ENCODE data around the gene MED15.
"Not testable (repeated sequence)": the region's sequence is repeated elsewhere in the genome, so short reads cannot be mapped to it uniquely, and the experiment has no call there.

MED15 gene

DNA sequence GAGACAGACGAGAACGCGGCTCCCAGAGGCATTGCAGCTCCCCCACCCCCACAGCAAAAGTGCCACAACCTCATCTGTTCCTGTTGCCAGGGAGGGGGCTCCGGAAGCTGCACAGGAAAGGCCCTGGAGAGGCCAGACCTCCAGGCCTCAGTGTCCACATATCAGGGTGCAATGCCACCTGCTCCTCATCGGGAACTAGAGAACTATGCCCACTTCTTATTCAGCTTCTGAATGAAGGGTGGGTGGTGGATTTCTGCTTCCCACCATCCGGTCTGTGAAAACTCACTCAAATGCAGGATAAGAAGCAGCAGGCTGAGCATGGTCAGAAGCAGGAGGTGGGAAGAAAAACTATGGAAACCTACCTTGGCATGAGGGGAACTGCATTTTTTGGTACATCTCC is 105.9 kb downstream of the MED15 start:
- no peak for DNase-seq (ENCODE audit: low spot score)
- TF ChIP-seq, protein P1, sequence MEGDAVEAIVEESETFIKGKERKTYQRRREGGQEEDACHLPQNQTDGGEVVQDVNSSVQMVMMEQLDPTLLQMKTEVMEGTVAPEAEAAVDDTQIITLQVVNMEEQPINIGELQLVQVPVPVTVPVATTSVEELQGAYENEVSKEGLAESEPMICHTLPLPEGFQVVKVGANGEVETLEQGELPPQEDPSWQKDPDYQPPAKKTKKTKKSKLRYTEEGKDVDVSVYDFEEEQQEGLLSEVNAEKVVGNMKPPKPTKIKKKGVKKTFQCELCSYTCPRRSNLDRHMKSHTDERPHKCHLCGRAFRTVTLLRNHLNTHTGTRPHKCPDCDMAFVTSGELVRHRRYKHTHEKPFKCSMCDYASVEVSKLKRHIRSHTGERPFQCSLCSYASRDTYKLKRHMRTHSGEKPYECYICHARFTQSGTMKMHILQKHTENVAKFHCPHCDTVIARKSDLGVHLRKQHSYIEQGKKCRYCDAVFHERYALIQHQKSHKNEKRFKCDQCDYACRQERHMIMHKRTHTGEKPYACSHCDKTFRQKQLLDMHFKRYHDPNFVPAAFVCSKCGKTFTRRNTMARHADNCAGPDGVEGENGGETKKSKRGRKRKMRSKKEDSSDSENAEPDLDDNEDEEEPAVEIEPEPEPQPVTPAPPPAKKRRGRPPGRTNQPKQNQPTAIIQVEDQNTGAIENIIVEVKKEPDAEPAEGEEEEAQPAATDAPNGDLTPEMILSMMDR (IDR thresholded peaks at IDR 0.05) = no peak
- H3K27ac ChIP-seq = no peak overlapping the region
- H3K4me3 ChIP-seq = no peak overlapping the region

DNA sequence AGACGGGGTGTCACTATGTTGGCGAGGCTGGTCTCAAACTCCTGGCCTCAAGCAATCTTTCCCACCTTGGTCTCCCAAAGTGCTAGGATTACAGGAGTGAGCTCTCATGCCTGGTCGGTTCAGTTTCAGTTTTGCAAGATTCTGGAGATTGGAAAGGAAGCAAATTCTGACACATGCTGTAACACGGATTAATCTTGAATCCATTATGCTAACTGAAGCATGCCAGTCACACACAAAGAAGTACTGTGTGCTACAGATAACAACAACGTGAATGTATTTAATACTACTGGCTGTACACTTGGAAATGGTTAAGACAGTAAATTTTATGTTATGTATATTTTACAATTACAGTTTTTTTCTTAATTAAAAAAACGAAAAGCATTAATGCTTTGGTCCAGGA is 107.6 kb downstream of the MED15 start:
- H3K27ac ChIP-seq = no peak overlapping the region
- TF ChIP-seq, protein P1 (IDR thresholded peaks at IDR 0.05) = no peak
- no peak overlapping the region for H3K4me3 ChIP-seq
- DNase-seq (ENCODE audit: low spot score) = no peak

DNA sequence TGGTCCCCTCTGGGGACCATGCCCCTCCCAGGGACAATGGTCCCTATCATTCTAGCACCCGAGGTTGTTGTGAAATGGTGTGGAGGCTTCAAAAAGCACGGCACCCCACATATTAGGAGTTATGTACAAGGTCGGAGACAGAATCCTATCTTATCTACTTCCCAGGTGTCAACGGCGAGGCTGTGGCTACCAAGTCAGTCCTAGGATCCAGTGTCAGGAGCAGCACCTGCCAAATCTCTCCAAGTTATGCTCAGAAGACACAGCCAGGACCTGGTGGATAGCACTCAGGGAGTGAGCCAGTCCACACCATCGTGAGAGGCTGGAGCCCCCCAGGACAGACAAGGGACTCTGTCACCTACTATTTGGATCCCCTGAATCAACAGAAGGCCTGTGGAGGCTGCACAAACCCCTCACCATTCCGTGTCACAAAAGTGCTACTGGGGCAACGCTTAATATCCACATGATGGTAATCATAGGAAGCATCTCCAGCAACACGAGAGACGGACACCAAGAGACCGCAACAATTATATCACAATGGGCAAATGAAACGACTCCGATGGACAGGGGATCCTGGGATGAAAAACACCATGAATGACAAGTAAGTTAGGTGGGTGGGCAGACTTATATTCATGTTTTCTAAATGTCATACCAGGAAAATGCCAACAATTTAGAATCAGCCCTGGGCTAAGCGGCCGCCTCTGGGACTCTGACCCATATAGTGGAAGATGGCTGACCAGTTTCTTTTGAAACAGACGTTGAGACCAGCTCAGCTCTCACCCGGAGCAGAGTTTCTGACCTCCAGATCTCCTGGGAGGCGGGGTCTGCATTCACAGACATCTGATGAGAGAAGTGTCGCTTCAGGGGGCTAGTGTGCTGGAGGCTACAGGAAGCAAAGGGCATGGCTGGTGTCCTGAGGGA is 108.4 kb downstream of the MED15 start:
- TF ChIP-seq, protein P1 (IDR thresholded peaks at IDR 0.05) = no peak
- Histone ChIP-seq H3K4me3 (no peak overlapping the region), H3K27ac (no peak overlapping the region)
- no peak for DNase-seq (ENCODE audit: low spot score)

DNA sequence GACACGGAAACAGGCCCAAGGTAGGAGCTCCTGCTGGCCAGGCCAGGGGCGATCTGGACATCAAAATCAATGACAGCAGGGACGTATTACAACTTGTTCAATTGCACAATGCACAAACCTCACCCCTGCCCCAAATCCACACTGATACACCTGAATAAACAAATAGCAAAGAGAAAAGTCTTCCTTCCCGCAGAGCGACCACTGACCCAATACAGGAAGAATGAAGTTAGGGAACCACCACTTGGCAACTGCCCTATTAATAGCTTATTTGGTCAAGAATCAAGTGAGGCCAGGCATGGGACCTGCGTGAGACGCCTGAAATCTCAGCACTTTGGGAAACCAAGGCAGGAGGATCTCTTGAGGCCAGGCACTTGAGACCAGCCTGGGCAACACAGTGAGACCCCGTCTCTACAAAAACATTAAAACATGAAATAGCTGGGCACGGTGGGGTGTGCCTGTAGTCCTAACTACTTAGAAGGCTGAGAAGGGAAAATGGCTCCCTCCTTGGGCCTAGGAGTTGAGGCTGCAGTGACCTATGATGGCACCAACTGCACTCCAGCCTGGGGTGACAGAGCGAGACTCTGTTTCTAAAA is 109.1 kb downstream of the MED15 start:
- TF ChIP-seq, protein P1 (IDR thresholded peaks at IDR 0.05) = no peak
- Histone ChIP-seq H3K4me3 (no peak overlapping the region), H3K27ac (no peak overlapping the region)
- DNase-seq (ENCODE audit: low spot score) = no peak

DNA sequence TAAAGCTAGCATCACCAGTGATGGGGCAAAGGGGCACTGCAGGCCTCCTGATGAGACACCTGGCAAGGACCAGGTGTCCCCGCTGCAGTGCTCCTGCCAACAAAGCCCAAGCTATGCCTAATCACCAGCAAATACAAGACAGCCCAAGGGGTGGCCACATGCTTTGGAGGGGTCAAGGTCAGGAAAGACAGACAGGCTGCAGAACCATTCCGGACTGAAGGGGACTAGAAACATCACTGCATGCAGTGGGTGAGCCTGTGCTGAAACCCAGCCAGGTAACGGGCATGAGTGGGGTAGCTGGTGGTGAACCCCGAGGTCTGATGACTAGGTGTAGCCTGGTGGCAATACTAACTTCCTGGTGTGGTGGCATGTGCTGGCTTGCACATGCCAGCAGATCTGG is 111.1 kb downstream of the MED15 start:
- TF ChIP-seq, protein P1 (IDR thresholded peaks at IDR 0.05) = no peak

DNA sequence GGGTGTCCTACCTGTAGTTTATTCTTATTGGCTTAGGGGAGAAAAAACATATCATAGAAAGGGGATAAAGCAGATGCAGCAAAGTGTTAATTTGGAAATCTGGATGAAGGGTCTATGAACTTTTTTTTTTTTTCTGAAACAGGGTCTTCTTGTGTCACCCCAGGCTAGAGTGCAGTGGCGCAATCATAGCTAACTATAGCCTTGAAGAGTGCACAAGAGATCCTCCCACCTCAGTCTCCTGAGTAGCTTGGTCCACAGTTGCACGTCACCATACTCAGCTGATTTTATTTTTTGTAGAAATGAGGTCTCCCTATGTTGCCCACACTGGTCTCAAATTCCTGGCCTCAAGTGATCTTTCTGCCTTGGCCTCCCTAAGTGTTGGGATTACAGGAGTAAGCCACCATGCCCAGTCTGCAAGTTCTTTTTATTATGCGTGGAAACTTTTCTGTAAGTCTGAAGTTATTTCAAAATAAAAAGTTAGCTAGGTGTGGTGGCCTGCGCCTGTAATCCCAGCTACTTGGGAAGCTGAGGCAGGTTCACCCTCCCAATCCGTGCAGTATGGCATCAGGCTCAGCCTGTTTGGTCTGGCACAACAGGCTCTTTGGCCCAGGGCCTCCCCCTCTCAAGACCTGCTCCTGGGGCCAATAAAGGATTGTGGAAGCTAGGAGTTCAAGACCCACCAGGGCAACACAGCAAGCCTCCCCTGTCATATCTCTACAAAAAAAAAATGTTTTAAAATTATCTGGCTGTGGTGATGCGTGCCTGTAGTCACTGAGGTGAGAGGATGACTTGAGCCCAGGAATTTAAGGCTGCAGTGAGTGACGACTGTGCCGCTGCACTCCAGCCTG is 111.9 kb downstream of the MED15 start:
- TF ChIP-seq, protein P1 (IDR thresholded peaks at IDR 0.05) = no peak
- Histone ChIP-seq H3K27ac (no peak overlapping the region), H3K4me3 (no peak overlapping the region)
- DNase-seq (ENCODE audit: low spot score) = no peak

More for the DNA sequence above, 111.1 kb downstream of the MED15 start:
- Histone ChIP-seq H3K27ac (no peak overlapping the region), H3K4me3 (no peak overlapping the region)
- no peak for DNase-seq (ENCODE audit: low spot score)

DNA sequence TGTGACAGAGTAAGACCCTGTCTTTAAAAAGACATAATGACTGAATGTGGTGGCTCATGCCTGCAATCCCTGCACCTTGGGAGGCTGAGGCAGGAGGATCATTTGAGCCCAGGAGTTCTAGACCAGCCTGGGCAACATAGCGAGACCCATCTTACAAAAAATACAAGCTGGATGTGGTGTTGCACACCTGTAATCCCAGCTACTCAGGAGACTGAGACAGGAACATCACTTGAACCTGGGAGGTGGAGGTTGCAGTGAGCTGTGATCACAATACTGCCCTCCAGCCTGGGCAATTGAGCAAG is 112.4 kb downstream of the MED15 start:
- H3K27ac ChIP-seq; H3K4me3 ChIP-seq; DNase-seq (ENCODE audit: low spot score): not testable (repeated sequence)
